ENCODE data around the gene CMPK1. TPM values are rescaled to one million over a fixed set of nuclear protein-coding genes. Genes with fewer than 3 reads are reported as not detected.

The CMPK1 gene
- polyA plus RNA-seq, 2 donors = 81.2 to 105 TPM

DNA sequence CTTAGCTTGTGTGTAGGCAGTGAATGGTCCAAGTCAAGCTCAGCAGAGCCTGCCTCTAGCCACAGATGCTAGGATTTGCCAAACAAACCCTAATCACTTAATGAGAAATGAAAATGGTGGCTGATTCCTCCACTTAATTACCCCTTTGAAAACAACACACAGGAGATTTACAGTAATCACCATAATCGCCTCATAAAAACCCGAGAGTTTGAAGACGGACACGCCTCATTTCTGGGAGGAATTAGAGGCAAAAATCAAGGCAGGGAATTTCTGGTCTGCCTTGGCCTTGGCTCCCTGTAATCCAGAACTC, 66.2 kb downstream of the CMPK1 start:
- WGBS, 2 donors = 86 to 90% methylated on average over 4 of the region's 4 CpGs
- H3K27me3 ChIP-seq (ENCODE audit: control insufficient read depth in 1 of 2, insufficient read depth in 2 of 2, low read length in 2 of 2) = no peaks in the 10 kb centered on the region
- H3K4me3 ChIP-seq (ENCODE audit: low read depth in 1 of 2, low read length in 2 of 2) = no peak overlapping the region
- no peak overlapping the region for H3K27ac ChIP-seq (ENCODE audit: low read depth in 2 of 2, low read length in 1 of 2)
- H3K36me3 ChIP-seq (ENCODE audit: control insufficient read depth in 2 of 2, insufficient read depth in 2 of 2, low read length in 1 of 2) = no peaks in the 10 kb centered on the region
- H3K9me3 ChIP-seq (ENCODE audit: control insufficient read depth in 2 of 2, insufficient read depth in 1 of 2, low read depth in 1 of 2, low read length in 1 of 2) = no peaks in the 10 kb centered on the region
- no peaks in the 10 kb centered on the region for H3K4me1 ChIP-seq (ENCODE audit: control insufficient read depth in 2 of 2, insufficient read depth in 2 of 2, low read length in 1 of 2)

GRCh38 chr1:47401761-47402160, 68.2 kb downstream of the CMPK1 start:
- Histone ChIP-seq H3K9me3 (ENCODE audit: control insufficient read depth in 2 of 2, insufficient read depth in 1 of 2, low read depth in 1 of 2, low read length in 1 of 2) (peaks cover 0 to 3% of the 10 kb centered on the region in 2 donors), H3K27ac (ENCODE audit: low read depth in 2 of 2, low read length in 1 of 2) (no peak overlapping the region), H3K27me3 (ENCODE audit: control insufficient read depth in 1 of 2, insufficient read depth in 2 of 2, low read length in 2 of 2) (no peaks in the 10 kb centered on the region), H3K4me1 (ENCODE audit: control insufficient read depth in 2 of 2, insufficient read depth in 2 of 2, low read length in 1 of 2) (peaks cover 0 to 2% of the 10 kb centered on the region in 2 donors), H3K4me3 (ENCODE audit: low read depth in 1 of 2, low read length in 2 of 2) (no peak overlapping the region), H3K36me3 (ENCODE audit: control insufficient read depth in 2 of 2, insufficient read depth in 2 of 2, low read length in 1 of 2) (no peaks in the 10 kb centered on the region)
- WGBS, 2 donors = 84 to 89% methylated on average over 4 of the region's 4 CpGs

DNA sequence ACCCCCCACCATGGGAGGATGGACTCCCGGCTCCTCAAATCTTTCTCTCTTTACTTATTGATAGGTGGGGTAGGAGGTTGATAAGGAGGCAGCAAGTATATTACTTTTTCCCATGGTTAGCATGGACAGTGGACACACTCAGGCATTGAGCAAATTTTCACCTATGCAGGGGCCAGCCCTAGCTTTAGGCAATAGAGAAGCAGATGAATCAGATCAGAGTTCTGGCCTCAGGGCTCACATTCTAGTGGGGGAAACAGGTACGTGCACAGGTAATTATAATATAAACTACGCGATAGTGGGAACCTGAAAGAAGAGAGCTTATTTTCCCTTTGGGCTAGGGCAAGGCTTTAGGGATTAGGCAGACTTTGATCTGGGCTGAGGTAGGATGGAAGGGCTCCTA, 69.0 kb downstream of the CMPK1 start:
- 72 to 76% methylated on average over 4 of the region's 4 CpGs for WGBS, 2 donors
- no peak overlapping the region for H3K27ac ChIP-seq (ENCODE audit: low read depth in 2 of 2, low read length in 1 of 2)
- no peaks in the 10 kb centered on the region for H3K36me3 ChIP-seq (ENCODE audit: control insufficient read depth in 2 of 2, insufficient read depth in 2 of 2, low read length in 1 of 2)
- peaks cover 0 to 3% of the 10 kb centered on the region in 2 donors for H3K9me3 ChIP-seq (ENCODE audit: control insufficient read depth in 2 of 2, insufficient read depth in 1 of 2, low read depth in 1 of 2, low read length in 1 of 2)
- no peaks in the 10 kb centered on the region for H3K27me3 ChIP-seq (ENCODE audit: control insufficient read depth in 1 of 2, insufficient read depth in 2 of 2, low read length in 2 of 2)
- H3K4me3 ChIP-seq (ENCODE audit: low read depth in 1 of 2, low read length in 2 of 2) = no peak overlapping the region
- H3K4me1 ChIP-seq (ENCODE audit: control insufficient read depth in 2 of 2, insufficient read depth in 2 of 2, low read length in 1 of 2) = peaks cover 0 to 2% of the 10 kb centered on the region in 2 donors

DNA sequence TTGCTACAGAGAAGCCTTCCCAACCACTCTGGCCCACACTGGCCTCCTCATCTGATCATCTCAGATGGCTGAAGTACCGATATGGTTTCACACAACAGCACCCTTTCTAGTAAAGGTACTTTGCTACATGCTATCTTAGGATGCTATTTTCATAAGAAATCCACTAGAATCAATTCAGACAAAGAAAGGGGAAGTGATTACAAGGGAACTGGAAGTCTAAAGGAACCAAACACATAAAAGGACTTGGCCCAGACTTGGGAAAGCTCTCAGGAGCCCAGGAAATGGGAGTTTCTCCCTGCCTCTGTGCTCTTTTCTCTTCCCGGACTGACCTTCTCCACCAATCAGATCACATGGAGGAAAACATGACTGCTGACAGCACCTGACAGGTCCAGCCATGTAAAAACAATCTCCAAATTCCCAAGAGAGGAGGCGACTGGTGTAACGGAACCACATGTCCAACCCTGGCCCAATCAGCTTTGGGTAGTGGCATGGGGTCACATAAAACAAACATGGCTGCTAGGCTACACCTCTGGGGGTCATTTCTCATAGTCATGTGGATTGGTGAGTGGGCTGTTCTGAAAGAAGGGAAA, 69.8 kb downstream of the CMPK1 start:
- H3K27me3 ChIP-seq (ENCODE audit: control insufficient read depth in 1 of 2, insufficient read depth in 2 of 2, low read length in 2 of 2) = no peaks in the 10 kb centered on the region

DNA sequence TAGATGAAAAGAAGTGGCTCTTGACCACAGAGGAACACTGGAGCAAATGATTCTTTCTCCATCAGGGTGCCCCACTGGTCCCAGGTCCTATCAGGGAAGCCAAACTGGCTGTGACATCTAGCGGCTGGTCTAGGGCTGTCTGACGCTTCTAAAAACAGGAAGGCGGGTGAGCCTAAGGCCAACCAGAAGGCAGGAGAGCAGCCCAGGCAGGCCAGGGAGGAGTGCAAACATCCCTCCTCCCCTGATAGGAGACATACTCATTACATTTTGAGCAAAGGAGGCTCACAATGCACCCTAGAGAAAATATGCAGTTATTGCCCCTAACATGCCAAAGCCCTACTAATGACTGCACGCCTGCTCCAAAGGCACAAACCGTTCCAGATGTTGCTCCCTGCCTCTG, 72.1 kb downstream of the CMPK1 start:
- 79 to 82% methylated on average over 5 of the region's 5 CpGs for WGBS, 2 donors
- Histone ChIP-seq H3K27me3 (ENCODE audit: control insufficient read depth in 1 of 2, insufficient read depth in 2 of 2, low read length in 2 of 2) (no peaks in the 10 kb centered on the region), H3K27ac (ENCODE audit: low read depth in 2 of 2, low read length in 1 of 2) (no peak overlapping the region)

More for the DNA sequence above, 69.8 kb downstream of the CMPK1 start:
- no peak overlapping the region for H3K4me3 ChIP-seq (ENCODE audit: low read depth in 1 of 2, low read length in 2 of 2)
- WGBS, 2 donors = 82 to 90% methylated on average over 4 of the region's 4 CpGs
- peaks cover 0 to 2% of the 10 kb centered on the region in 2 donors for H3K4me1 ChIP-seq (ENCODE audit: control insufficient read depth in 2 of 2, insufficient read depth in 2 of 2, low read length in 1 of 2)
- H3K9me3 ChIP-seq (ENCODE audit: control insufficient read depth in 2 of 2, insufficient read depth in 1 of 2, low read depth in 1 of 2, low read length in 1 of 2) = peaks cover 0 to 3% of the 10 kb centered on the region in 2 donors
- H3K36me3 ChIP-seq (ENCODE audit: control insufficient read depth in 2 of 2, insufficient read depth in 2 of 2, low read length in 1 of 2) = no peaks in the 10 kb centered on the region
- H3K27ac ChIP-seq (ENCODE audit: low read depth in 2 of 2, low read length in 1 of 2) = no peak overlapping the region

DNA sequence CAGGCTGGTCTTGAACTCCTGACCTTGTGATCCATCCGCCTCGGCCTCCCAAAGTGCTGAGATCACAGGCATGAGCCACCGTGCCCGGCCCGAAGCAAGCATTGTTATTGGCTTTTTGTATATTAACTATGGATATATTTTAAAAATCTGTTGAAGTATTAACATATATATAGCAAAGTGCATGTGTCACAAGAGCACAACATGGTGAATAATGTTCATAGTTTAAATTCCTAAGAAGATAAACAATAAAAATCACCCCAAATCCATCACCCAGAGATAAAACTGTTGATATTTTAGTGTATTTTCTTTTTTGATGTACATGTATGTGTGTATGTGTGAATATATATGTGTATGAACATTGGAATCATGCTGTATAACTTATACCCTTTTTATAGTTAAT, 73.4 kb downstream of the CMPK1 start:
- WGBS, 2 donors = 91 to 96% methylated on average over 5 of the region's 5 CpGs
- H3K27me3 ChIP-seq (ENCODE audit: control insufficient read depth in 1 of 2, insufficient read depth in 2 of 2, low read length in 2 of 2) = no peaks in the 10 kb centered on the region
- peaks cover 0 to 2% of the 10 kb centered on the region in 2 donors for H3K4me1 ChIP-seq (ENCODE audit: control insufficient read depth in 2 of 2, insufficient read depth in 2 of 2, low read length in 1 of 2)
- H3K9me3 ChIP-seq (ENCODE audit: control insufficient read depth in 2 of 2, insufficient read depth in 1 of 2, low read depth in 1 of 2, low read length in 1 of 2) = peaks cover 0 to 3% of the 10 kb centered on the region in 2 donors
- H3K27ac ChIP-seq (ENCODE audit: low read depth in 2 of 2, low read length in 1 of 2) = no peak overlapping the region
- no peak overlapping the region for H3K4me3 ChIP-seq (ENCODE audit: low read depth in 1 of 2, low read length in 2 of 2)
- no peaks in the 10 kb centered on the region for H3K36me3 ChIP-seq (ENCODE audit: control insufficient read depth in 2 of 2, insufficient read depth in 2 of 2, low read length in 1 of 2)

More for the DNA sequence above, 72.1 kb downstream of the CMPK1 start:
- Histone ChIP-seq H3K4me1 (ENCODE audit: control insufficient read depth in 2 of 2, insufficient read depth in 2 of 2, low read length in 1 of 2) (peaks cover 0 to 2% of the 10 kb centered on the region in 2 donors), H3K9me3 (ENCODE audit: control insufficient read depth in 2 of 2, insufficient read depth in 1 of 2, low read depth in 1 of 2, low read length in 1 of 2) (peaks cover 0 to 3% of the 10 kb centered on the region in 2 donors), H3K4me3 (ENCODE audit: low read depth in 1 of 2, low read length in 2 of 2) (no peak overlapping the region), H3K36me3 (ENCODE audit: control insufficient read depth in 2 of 2, insufficient read depth in 2 of 2, low read length in 1 of 2) (no peaks in the 10 kb centered on the region)

- no peaks in the 10 kb centered on the region for H3K27me3 ChIP-seq (ENCODE audit: control insufficient read depth in 1 of 2, insufficient read depth in 2 of 2, low read length in 2 of 2)
Observed at GRCh38 chr1:47407481-47407880, 73.9 kb downstream of the CMPK1 start.

DNA sequence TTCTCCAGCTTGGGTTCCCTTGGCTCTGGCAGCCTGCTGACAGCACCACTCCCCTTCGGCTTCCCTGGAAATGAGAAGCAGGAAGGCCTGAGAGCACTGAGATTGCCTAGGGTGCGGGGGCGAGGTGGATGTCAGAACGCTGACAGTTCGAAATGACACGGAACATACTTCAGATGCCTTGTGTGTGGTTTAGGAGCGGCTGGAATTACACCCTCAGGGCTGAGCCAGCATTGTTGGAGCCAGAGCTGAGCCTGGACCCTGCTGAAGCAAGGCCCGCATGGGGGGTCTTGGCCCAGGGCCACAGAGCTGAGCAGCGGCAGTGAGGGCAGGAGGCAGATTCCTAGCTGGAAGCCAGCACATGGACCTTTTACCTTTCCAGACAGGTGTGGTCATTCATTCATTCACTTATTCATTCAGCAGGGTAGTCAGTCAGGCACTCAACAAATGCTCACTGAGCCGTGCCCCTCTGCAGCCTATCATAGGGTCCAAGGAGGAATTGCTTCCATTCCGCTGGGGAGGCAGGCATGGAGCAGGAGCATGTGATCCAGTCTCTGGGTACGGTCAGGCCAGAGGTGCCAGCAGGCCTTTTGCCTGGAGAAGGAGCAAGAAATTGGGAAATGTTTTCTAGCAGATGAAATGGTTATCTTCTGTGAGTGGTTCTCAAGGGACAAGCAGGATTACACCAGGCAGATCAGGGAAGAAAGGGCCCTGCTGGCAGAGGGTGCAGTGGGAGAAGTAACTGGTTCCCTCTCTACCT, 75.9 kb downstream of the CMPK1 start:
- Histone ChIP-seq H3K36me3 (ENCODE audit: control insufficient read depth in 2 of 2, insufficient read depth in 2 of 2, low read length in 1 of 2) (no peaks in the 10 kb centered on the region), H3K27me3 (ENCODE audit: control insufficient read depth in 1 of 2, insufficient read depth in 2 of 2, low read length in 2 of 2) (no peaks in the 10 kb centered on the region), H3K9me3 (ENCODE audit: control insufficient read depth in 2 of 2, insufficient read depth in 1 of 2, low read depth in 1 of 2, low read length in 1 of 2) (peaks cover 0 to 3% of the 10 kb centered on the region in 2 donors), H3K4me3 (ENCODE audit: low read depth in 1 of 2, low read length in 2 of 2) (no peak overlapping the region), H3K27ac (ENCODE audit: low read depth in 2 of 2, low read length in 1 of 2) (no peak overlapping the region), H3K4me1 (ENCODE audit: control insufficient read depth in 2 of 2, insufficient read depth in 2 of 2, low read length in 1 of 2) (peaks cover 0 to 2% of the 10 kb centered on the region in 2 donors)
- WGBS, 2 donors = 62 to 66% methylated on average over 12 of the region's 12 CpGs

More at GRCh38 chr1:47407481-47407880, 73.9 kb downstream of the CMPK1 start:
- H3K4me3 ChIP-seq (ENCODE audit: low read depth in 1 of 2, low read length in 2 of 2) = no peak overlapping the region
- peaks cover 0 to 2% of the 10 kb centered on the region in 2 donors for H3K4me1 ChIP-seq (ENCODE audit: control insufficient read depth in 2 of 2, insufficient read depth in 2 of 2, low read length in 1 of 2)
- peaks cover 0 to 3% of the 10 kb centered on the region in 2 donors for H3K9me3 ChIP-seq (ENCODE audit: control insufficient read depth in 2 of 2, insufficient read depth in 1 of 2, low read depth in 1 of 2, low read length in 1 of 2)
- no peaks in the 10 kb centered on the region for H3K36me3 ChIP-seq (ENCODE audit: control insufficient read depth in 2 of 2, insufficient read depth in 2 of 2, low read length in 1 of 2)
- H3K27ac ChIP-seq (ENCODE audit: low read depth in 2 of 2, low read length in 1 of 2) = no peak overlapping the region
- WGBS, 2 donors = 67 to 77% methylated on average over 3 of the region's 3 CpGs

- H3K4me3 ChIP-seq (ENCODE audit: low read depth in 1 of 2, low read length in 2 of 2) = no peak overlapping the region
- H3K36me3 ChIP-seq (ENCODE audit: control insufficient read depth in 2 of 2, insufficient read depth in 2 of 2, low read length in 1 of 2) = no peaks in the 10 kb centered on the region
- 54 to 60% methylated on average over 3 of the region's 3 CpGs for WGBS, 2 donors
- no peak overlapping the region for H3K27ac ChIP-seq (ENCODE audit: low read depth in 2 of 2, low read length in 1 of 2)
- peaks cover 0 to 2% of the 10 kb centered on the region in 2 donors for H3K9me3 ChIP-seq (ENCODE audit: control insufficient read depth in 2 of 2, insufficient read depth in 1 of 2, low read depth in 1 of 2, low read length in 1 of 2)
- H3K4me1 ChIP-seq (ENCODE audit: control insufficient read depth in 2 of 2, insufficient read depth in 2 of 2, low read length in 1 of 2) = peaks cover 0 to 2% of the 10 kb centered on the region in 2 donors
- no peaks in the 10 kb centered on the region for H3K27me3 ChIP-seq (ENCODE audit: control insufficient read depth in 1 of 2, insufficient read depth in 2 of 2, low read length in 2 of 2)
Observed at GRCh38 chr1:47410068-47410455, 76.5 kb downstream of the CMPK1 start.

DNA sequence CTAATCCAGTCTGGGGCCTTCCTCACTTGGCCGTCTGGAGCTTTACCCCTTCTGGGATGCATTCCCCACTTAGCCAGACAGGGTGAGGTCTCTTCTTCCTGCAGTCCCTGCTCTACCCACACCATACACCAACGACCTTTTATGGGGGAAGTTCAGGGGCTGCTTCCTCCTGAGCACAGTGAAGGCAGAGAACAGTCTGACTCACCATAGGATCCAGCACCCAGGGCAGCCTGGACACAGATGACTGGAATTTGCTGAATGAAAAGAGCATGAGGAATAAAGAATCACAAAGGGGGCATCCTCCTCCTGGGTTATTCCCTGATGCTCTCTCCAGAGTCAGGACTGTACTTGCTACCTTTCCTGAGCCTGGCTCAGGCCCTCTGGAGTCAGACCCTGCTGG, 77.8 kb downstream of the CMPK1 start:
- 51 to 57% methylated on average over 2 of the region's 2 CpGs for WGBS, 2 donors
- no peaks in the 10 kb centered on the region for H3K4me1 ChIP-seq (ENCODE audit: control insufficient read depth in 2 of 2, insufficient read depth in 2 of 2, low read length in 1 of 2)
- H3K27me3 ChIP-seq (ENCODE audit: control insufficient read depth in 1 of 2, insufficient read depth in 2 of 2, low read length in 2 of 2) = peaks cover 0 to under 1% of the 10 kb centered on the region in 2 donors
- H3K27ac ChIP-seq (ENCODE audit: low read depth in 2 of 2, low read length in 1 of 2) = no peak overlapping the region
- no peaks in the 10 kb centered on the region for H3K36me3 ChIP-seq (ENCODE audit: control insufficient read depth in 2 of 2, insufficient read depth in 2 of 2, low read length in 1 of 2)
- no peak overlapping the region for H3K4me3 ChIP-seq (ENCODE audit: low read depth in 1 of 2, low read length in 2 of 2)
- peaks cover 0 to under 1% of the 10 kb centered on the region in 2 donors for H3K9me3 ChIP-seq (ENCODE audit: control insufficient read depth in 2 of 2, insufficient read depth in 1 of 2, low read depth in 1 of 2, low read length in 1 of 2)
